GM21515 (cell line): ENCODE results near the gene CLPTM1L.
"Not testable (repeated sequence)": the region's sequence is repeated elsewhere in the genome, so short reads cannot be mapped to it uniquely, and the experiment has no call there.

Experiments
- ATAC-seq: cut with Tn5 transposase; IDR thresholded peaks from one replicate; pipeline ENCODE4 v1.9.1; 2021; ENCODE audit not compliant: unreplicated experiment

The CLPTM1L gene

GRCh38 chr5:1294835-1295649 is 49.9 kb downstream of the CLPTM1L start, which contains the start of gene TERT:
TSS of gene TERT (minus strand) at chr5:1295068. CDS start at chr5:1294989, 79 bp downstream.
- no peak for ATAC-seq

GRCh38 chr5:1294206-1294834 is 50.6 kb downstream of the CLPTM1L start:
- ATAC-seq, result no peak

- no peak for ATAC-seq
These were observed 51.3 kb downstream of the CLPTM1L start for GRCh38 chr5:1293416-1294205.

- ATAC-seq, result no peak
These were observed 52.0 kb downstream of the CLPTM1L start for GRCh38 chr5:1292846-1293415.

- no peak for ATAC-seq
These were observed 52.8 kb downstream of the CLPTM1L start for GRCh38 chr5:1292139-1292538.

GRCh38 chr5:1291611-1292080 is 53.3 kb downstream of the CLPTM1L start:
- ATAC-seq, result no peak

GRCh38 chr5:1290956-1291355 is 53.9 kb downstream of the CLPTM1L start:
- ATAC-seq, result not testable (repeated sequence)

GRCh38 chr5:1289559-1289958 is 55.3 kb downstream of the CLPTM1L start:
- not testable (repeated sequence) for ATAC-seq

GRCh38 chr5:1288439-1289335 is 56.2 kb downstream of the CLPTM1L start:
- ATAC-seq, result no peak

GRCh38 chr5:1285883-1286291 is 59.0 kb downstream of the CLPTM1L start:
- no peak for ATAC-seq

GRCh38 chr5:1285141-1285540 is 59.8 kb downstream of the CLPTM1L start:
- no peak for ATAC-seq

- not testable (repeated sequence) for ATAC-seq
These were observed 60.4 kb downstream of the CLPTM1L start for GRCh38 chr5:1284336-1284970.

GRCh38 chr5:1283729-1284041 is 61.2 kb downstream of the CLPTM1L start:
- not testable (repeated sequence) for ATAC-seq

- not testable (repeated sequence) for ATAC-seq
These were observed 61.7 kb downstream of the CLPTM1L start for GRCh38 chr5:1282993-1283728.

- ATAC-seq, result no peak
These were observed 62.5 kb downstream of the CLPTM1L start for GRCh38 chr5:1282131-1282992.

- no peak for ATAC-seq
These were observed 63.6 kb downstream of the CLPTM1L start for GRCh38 chr5:1281038-1281882.
